ENCODE data around the gene SERPINH1. TPM values are rescaled to one million over a fixed set of nuclear protein-coding genes. Genes with fewer than 3 reads are reported as not detected.

Gene SERPINH1
- total RNA-seq, 1 experiment from 2014 or later = 638 TPM

- peak; percentile 88 for DNase-seq
- H3K27me3 ChIP-seq (ENCODE audit: control insufficient read depth, insufficient read depth, low read length) = no peaks in the 10 kb centered on the region; the same call in 1 of the 2 replicates
- H3K4me3 ChIP-seq (ENCODE audit: insufficient read depth, low read depth, low read length) = no peak overlapping the region
- H3K36me3 ChIP-seq (replicated peaks; ENCODE audit: control insufficient read depth, insufficient read depth, low read length) = no peaks in the 10 kb centered on the region
Measured at GRCh38 chr11:75597636-75598035, 35.6 kb downstream of the SERPINH1 start.

GRCh38 chr11:75598264-75598663 is 36.2 kb downstream of the SERPINH1 start:
- no peak for DNase-seq
- Histone ChIP-seq H3K4me3 (ENCODE audit: insufficient read depth, low read depth, low read length) (no peak overlapping the region), H3K36me3 (replicated peaks; ENCODE audit: control insufficient read depth, insufficient read depth, low read length) (no peaks in the 10 kb centered on the region), H3K27me3 (ENCODE audit: control insufficient read depth, insufficient read depth, low read length) (no peaks in the 10 kb centered on the region; the same call in 1 of the 2 replicates)

GRCh38 chr11:75598900-75599299 is 36.8 kb downstream of the SERPINH1 start:
- DNase-seq = no peak
- H3K4me3 ChIP-seq (ENCODE audit: insufficient read depth, low read depth, low read length) = no peak overlapping the region
- H3K27me3 ChIP-seq (ENCODE audit: control insufficient read depth, insufficient read depth, low read length) = no peaks in the 10 kb centered on the region; the same call in 1 of the 2 replicates
- no peaks in the 10 kb centered on the region for H3K36me3 ChIP-seq (replicated peaks; ENCODE audit: control insufficient read depth, insufficient read depth, low read length)

GRCh38 chr11:75600356-75600755 is 38.3 kb downstream of the SERPINH1 start:
- Histone ChIP-seq H3K27me3 (ENCODE audit: control insufficient read depth, insufficient read depth, low read length) (no peaks in the 10 kb centered on the region; the same call in 1 of the 2 replicates), H3K4me3 (ENCODE audit: insufficient read depth, low read depth, low read length) (no peak overlapping the region), H3K36me3 (replicated peaks; ENCODE audit: control insufficient read depth, insufficient read depth, low read length) (no peaks in the 10 kb centered on the region)
- DNase-seq = no peak

GRCh38 chr11:75601494-75601893 is 39.4 kb downstream of the SERPINH1 start:
- H3K27me3 ChIP-seq (ENCODE audit: control insufficient read depth, insufficient read depth, low read length) = no peaks in the 10 kb centered on the region; the same call in 1 of the 2 replicates
- DNase-seq = no peak
- H3K36me3 ChIP-seq (replicated peaks; ENCODE audit: control insufficient read depth, insufficient read depth, low read length) = no peaks in the 10 kb centered on the region
- H3K4me3 ChIP-seq (ENCODE audit: insufficient read depth, low read depth, low read length) = no peak overlapping the region

GRCh38 chr11:75602951-75603350 is 40.9 kb downstream of the SERPINH1 start:
- Histone ChIP-seq H3K4me3 (ENCODE audit: insufficient read depth, low read depth, low read length) (no peak overlapping the region), H3K27me3 (ENCODE audit: control insufficient read depth, insufficient read depth, low read length) (no peaks in the 10 kb centered on the region; the same call in 1 of the 2 replicates), H3K36me3 (replicated peaks; ENCODE audit: control insufficient read depth, insufficient read depth, low read length) (no peaks in the 10 kb centered on the region)
- no peak for DNase-seq

GRCh38 chr11:75603791-75604736 is 42.0 kb downstream of the SERPINH1 start:
- H3K4me3 ChIP-seq (ENCODE audit: insufficient read depth, low read depth, low read length) = no peak overlapping the region
- DNase-seq = no peak
- no peaks in the 10 kb centered on the region; the same call in 1 of the 2 replicates for H3K27me3 ChIP-seq (ENCODE audit: control insufficient read depth, insufficient read depth, low read length)
- H3K36me3 ChIP-seq (replicated peaks; ENCODE audit: control insufficient read depth, insufficient read depth, low read length) = no peaks in the 10 kb centered on the region

GRCh38 chr11:75606099-75606498 is 44.0 kb downstream of the SERPINH1 start:
- no peak for DNase-seq
- H3K27me3 ChIP-seq (ENCODE audit: control insufficient read depth, insufficient read depth, low read length) = no peaks in the 10 kb centered on the region; the same call in 1 of the 2 replicates
- H3K4me3 ChIP-seq (ENCODE audit: insufficient read depth, low read depth, low read length) = no peak overlapping the region
- H3K36me3 ChIP-seq (replicated peaks; ENCODE audit: control insufficient read depth, insufficient read depth, low read length) = no peaks in the 10 kb centered on the region

GRCh38 chr11:75611823-75612222 is 49.8 kb downstream of the SERPINH1 start:
- DNase-seq = no peak
- no peaks in the 10 kb centered on the region; the same call in 1 of the 2 replicates for H3K27me3 ChIP-seq (ENCODE audit: control insufficient read depth, insufficient read depth, low read length)
- no peak overlapping the region for H3K4me3 ChIP-seq (ENCODE audit: insufficient read depth, low read depth, low read length)
- no peaks in the 10 kb centered on the region for H3K36me3 ChIP-seq (replicated peaks; ENCODE audit: control insufficient read depth, insufficient read depth, low read length)

GRCh38 chr11:75615751-75616150 is 53.7 kb downstream of the SERPINH1 start:
- Histone ChIP-seq H3K27me3 (ENCODE audit: control insufficient read depth, insufficient read depth, low read length) (no peaks in the 10 kb centered on the region), H3K36me3 (replicated peaks; ENCODE audit: control insufficient read depth, insufficient read depth, low read length) (no peaks in the 10 kb centered on the region), H3K4me3 (ENCODE audit: insufficient read depth, low read depth, low read length) (no peak overlapping the region)
- DNase-seq = peak; percentile 74

GRCh38 chr11:75616281-75616680 is 54.2 kb downstream of the SERPINH1 start:
- peak; percentile 21 for DNase-seq
- Histone ChIP-seq H3K27me3 (ENCODE audit: control insufficient read depth, insufficient read depth, low read length) (no peaks in the 10 kb centered on the region), H3K36me3 (replicated peaks; ENCODE audit: control insufficient read depth, insufficient read depth, low read length) (no peaks in the 10 kb centered on the region), H3K4me3 (ENCODE audit: insufficient read depth, low read depth, low read length) (no peak overlapping the region)

Other genes starting within 250 kb of the SERPINH1 start
- 110 and 116 TPM in 2 replicates for gene ARRB1, start 210.6 kb upstream of the SERPINH1 start, total RNA-seq (2014; rRNA removed; shearing (Covaris generic))
- gene RPS3, start 162.7 kb upstream of the SERPINH1 start, total RNA-seq (2014; rRNA removed; shearing (Covaris generic)) = 2,195 and 2,298 TPM in 2 replicates
- gene KLHL35, start 129.1 kb upstream of the SERPINH1 start, total RNA-seq (2014; rRNA removed; shearing (Covaris generic)) = 1.2 and 2.7 TPM in 2 replicates
- gene GDPD5, start 36.3 kb upstream of the SERPINH1 start, total RNA-seq (2014; rRNA removed; shearing (Covaris generic)) = 11.2 and 12.5 TPM in 2 replicates
- gene MAP6, start 106.8 kb downstream of the SERPINH1 start, total RNA-seq (2014; rRNA removed; shearing (Covaris generic)) = 0.31 and 0.44 TPM in 2 replicates
- gene MOGAT2, start 155.6 kb downstream of the SERPINH1 start, total RNA-seq (2014; rRNA removed; shearing (Covaris generic)) = not detected in 2 replicates
- 1.1 and 1.3 TPM in 2 replicates for gene DGAT2, start 206.5 kb downstream of the SERPINH1 start, total RNA-seq (2014; rRNA removed; shearing (Covaris generic))